Gastroesophageal sphincter (tissue), 4 donors: ENCODE results near the gene KCNIP3. TPM values are rescaled to one million over a fixed set of nuclear protein-coding genes. Genes with fewer than 3 reads are reported as not detected.

Source experiments
- ATAC-seq: fragments of 150-250 bp; one replicate; pipeline ENCODE4 v1.9.1; 2016; ENCODE audit warnings: mild to moderate bottlenecking, moderate library complexity
- H3K27ac ChIP-seq, 4 donors: fragments of 200-600 bp; sonication (generic) in 3 of 4; 1 replicate in 3 of 4; 2 replicates in 1 of 4; pipeline ENCODE4 v1.5.1; 2016 to 2019
- H3K27me3 ChIP-seq: fragments of 200-600 bp; sonication (generic); one replicate; pipeline ENCODE4 v1.5.1; 2019
- H3K36me3 ChIP-seq, 2 donors: fragments of 200-600 bp; sonication (generic); one replicate each; pipeline ENCODE4 v1.5.1; 2019; ENCODE audit warnings: control low read depth in 1 of 2
- H3K4me1 ChIP-seq, 3 donors: fragments of 200-600 bp; sonication (generic); 1 replicate in 2 of 3; 2 replicates in 1 of 3; pipeline ENCODE4 v1.5.1; 2016 to 2019; ENCODE audit warnings: control low read depth in 2 of 3
- H3K4me3 ChIP-seq, 2 donors: fragments of 200-600 bp; sonication (generic); one replicate each; pipeline ENCODE4 v1.5.1; 2019; ENCODE audit warnings: mild to moderate bottlenecking in 1 of 2, moderate library complexity in 1 of 2
- H3K9me3 ChIP-seq, 3 donors: fragments of 200-600 bp; sonication (generic); one replicate each; pipeline ENCODE4 v1.5.1; 2017 to 2019; ENCODE audit warnings: control low read depth in 2 of 3
- CTCF ChIP-seq, 4 experiments: fragments of 200-600 bp in 2 of 4; fragments of 450-650 bp in 2 of 4; sonication (generic) in 1 of 4; IDR thresholded peaks; one replicate each; pipeline ENCODE4 v1.5.1; 2017 to 2019; ENCODE audit warnings: antibody characterized with exemption in 4 of 4, mild to moderate bottlenecking in 2 of 4, moderate library complexity in 2 of 4
- EP300 ChIP-seq: sonication (generic); formaldehyde crosslinking; IDR thresholded peaks from one replicate; pipeline ENCODE4 v1.6.1; 2017; ENCODE audit warnings: antibody characterized with exemption, mild to moderate bottlenecking
- POLR2A ChIP-seq, 2 donors: fragments of 450-650 bp; IDR thresholded peaks; one replicate each; pipeline ENCODE4 v1.6.1; 2017; ENCODE audit warnings: antibody characterized with exemption in 2 of 2, mild to moderate bottlenecking in 2 of 2, moderate library complexity in 1 of 2
- POLR2AphosphoS5 ChIP-seq: sonication (generic); formaldehyde crosslinking; IDR thresholded peaks from one replicate; pipeline ENCODE4 v1.6.1; 2017; ENCODE audit warnings: antibody characterized with exemption
- WGBS, 2 donors: methylation state at CpG; one replicate each; pipeline ENCODE4 v1.1.5; 2018; ENCODE audit warnings: low coverage in 1 of 2; 5-methylcytosine and 5-hydroxymethylcytosine counted together
- total RNA-seq, 4 donors: library from RNA; depleted of rRNA; stranded (reverse); fragments of >200 nt; gene quantifications; one replicate each; pipeline ENCODE4 v1.1.0, GENCODE V29; 2016

Gene KCNIP3
- total RNA-seq, 4 donors from 2014 or later: 14.4 to 41.4 (median 20.0) TPM

GRCh38 chr2:95334916-95335641 lies 37.9 kb downstream of the KCNIP3 start:
- H3K27me3 ChIP-seq: no peaks in the 10 kb centered on the region
- TF ChIP-seq CTCF (IDR thresholded peaks at IDR 0.05) (no peak), POLR2A (IDR thresholded peaks at IDR 0.05) (no peak), EP300 (no peak), POLR2AphosphoS5 (no peak)
- no peak overlapping the region for H3K27ac ChIP-seq
- ATAC-seq: no peak
- H3K4me1 ChIP-seq: peaks cover 0 to 6% (median 0%) of the 10 kb centered on the region in 3 donors
- no peak overlapping the region for H3K4me3 ChIP-seq
- no peaks in the 10 kb centered on the region for H3K36me3 ChIP-seq
- H3K9me3 ChIP-seq: no peaks in the 10 kb centered on the region
- 100% methylated on average over 1 of the region's 1 CpG; no CpG with 5 or more reads in 1 of the 2 donors for WGBS, 2 donors

GRCh38 chr2:95336406-95336805 lies 39.3 kb downstream of the KCNIP3 start:
- Histone ChIP-seq H3K27me3 (peaks cover 9% of the 10 kb centered on the region), H3K4me3 (no peak overlapping the region), H3K4me1 (peaks cover 0 to 6% (median 0%) of the 10 kb centered on the region in 3 donors), H3K36me3 (no peaks in the 10 kb centered on the region), H3K9me3 (no peaks in the 10 kb centered on the region), H3K27ac (no peak overlapping the region)
- TF ChIP-seq EP300 (no peak), POLR2AphosphoS5 (no peak), POLR2A (IDR thresholded peaks at IDR 0.05) (no peak), CTCF (IDR thresholded peaks at IDR 0.05) (no peak)
- WGBS, 2 donors: 43 to 67% methylated on average over 2 of the region's 2 CpGs
- ATAC-seq: no peak

GRCh38 chr2:95337829-95338228 lies 40.7 kb downstream of the KCNIP3 start:
- no peaks in the 10 kb centered on the region for H3K9me3 ChIP-seq
- peaks cover 13% of the 10 kb centered on the region for H3K27me3 ChIP-seq
- no peaks in the 10 kb centered on the region for H3K36me3 ChIP-seq
- no peak overlapping the region for H3K4me3 ChIP-seq
- TF ChIP-seq POLR2A (IDR thresholded peaks at IDR 0.05) (no peak), CTCF (IDR thresholded peaks at IDR 0.05) (no peak), EP300 (no peak), POLR2AphosphoS5 (no peak)
- H3K4me1 ChIP-seq: peaks cover 0 to 6% (median 0%) of the 10 kb centered on the region in 3 donors
- H3K27ac ChIP-seq: no peak overlapping the region
- ATAC-seq: no peak
- WGBS, 2 donors: 75 to 100% methylated on average over 1 to 2 of the region's 7 CpGs

- H3K4me1 ChIP-seq: peaks cover 0 to 25% (median 10%) of the 10 kb centered on the region in 3 donors
- 77 to 100% methylated on average over 2 to 6 of the region's 12 CpGs for WGBS, 2 donors
- no peaks in the 10 kb centered on the region for H3K36me3 ChIP-seq
- no peak overlapping the region for H3K27ac ChIP-seq
- ATAC-seq: no peak
- no peak overlapping the region for H3K4me3 ChIP-seq
- H3K27me3 ChIP-seq: peaks cover 13% of the 10 kb centered on the region
- no peaks in the 10 kb centered on the region for H3K9me3 ChIP-seq
- TF ChIP-seq POLR2A (IDR thresholded peaks at IDR 0.05) (no peak), EP300 (no peak)
Observed at GRCh38 chr2:95342556-95343320, 45.6 kb downstream of the KCNIP3 start.

- peaks cover 0 to 34% (median 10%) of the 10 kb centered on the region in 3 donors for H3K4me1 ChIP-seq
- H3K27ac ChIP-seq: no peak overlapping the region
- no peaks in the 10 kb centered on the region for H3K9me3 ChIP-seq
- WGBS, 2 donors: 88 to 90% methylated on average over 3 to 6 of the region's 7 CpGs
- TF ChIP-seq POLR2A (IDR thresholded peaks at IDR 0.05): no peak
- no peak for TF ChIP-seq CTCF (IDR thresholded peaks at IDR 0.05)
- no peak for TF ChIP-seq POLR2AphosphoS5
- TF ChIP-seq EP300: no peak
- H3K4me3 ChIP-seq: no peak overlapping the region
- H3K27me3 ChIP-seq: peaks cover 13% of the 10 kb centered on the region
- H3K36me3 ChIP-seq: no peaks in the 10 kb centered on the region
- ATAC-seq: no peak
Observed at GRCh38 chr2:95343429-95344214, 46.5 kb downstream of the KCNIP3 start.
